ENCODE results near the gene PRDM5. TPM values are rescaled to one million over a fixed set of nuclear protein-coding genes. Genes with fewer than 3 reads are reported as not detected.

The PRDM5 gene
- total RNA-seq, 2 donors from 2014 or later, result 9.2 to 9.3 TPM

DNA sequence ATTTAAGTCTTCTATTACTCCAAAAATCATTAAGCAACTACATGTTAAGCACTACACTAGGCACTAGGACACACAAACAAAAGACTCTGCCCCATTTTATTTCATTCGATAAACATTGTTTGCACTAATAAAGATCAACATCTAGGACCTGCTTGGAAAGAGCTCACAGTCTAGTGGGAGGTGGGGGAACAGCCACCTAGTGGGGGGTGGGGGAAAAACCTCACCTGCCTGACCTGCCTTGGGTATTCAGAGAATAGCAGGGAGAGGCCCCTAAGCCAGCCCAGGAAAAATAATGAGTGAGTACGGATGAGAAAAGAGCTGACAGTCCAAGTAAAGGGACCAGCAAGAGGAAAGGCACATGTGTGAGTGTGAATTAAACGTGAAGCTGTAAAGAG, 52.2 kb downstream of the PRDM5 start:
- intact Hi-C loops (cut with DNase I), result no loop called here
- peak overlapping the region; percentile 32 for H3K27ac ChIP-seq

DNA sequence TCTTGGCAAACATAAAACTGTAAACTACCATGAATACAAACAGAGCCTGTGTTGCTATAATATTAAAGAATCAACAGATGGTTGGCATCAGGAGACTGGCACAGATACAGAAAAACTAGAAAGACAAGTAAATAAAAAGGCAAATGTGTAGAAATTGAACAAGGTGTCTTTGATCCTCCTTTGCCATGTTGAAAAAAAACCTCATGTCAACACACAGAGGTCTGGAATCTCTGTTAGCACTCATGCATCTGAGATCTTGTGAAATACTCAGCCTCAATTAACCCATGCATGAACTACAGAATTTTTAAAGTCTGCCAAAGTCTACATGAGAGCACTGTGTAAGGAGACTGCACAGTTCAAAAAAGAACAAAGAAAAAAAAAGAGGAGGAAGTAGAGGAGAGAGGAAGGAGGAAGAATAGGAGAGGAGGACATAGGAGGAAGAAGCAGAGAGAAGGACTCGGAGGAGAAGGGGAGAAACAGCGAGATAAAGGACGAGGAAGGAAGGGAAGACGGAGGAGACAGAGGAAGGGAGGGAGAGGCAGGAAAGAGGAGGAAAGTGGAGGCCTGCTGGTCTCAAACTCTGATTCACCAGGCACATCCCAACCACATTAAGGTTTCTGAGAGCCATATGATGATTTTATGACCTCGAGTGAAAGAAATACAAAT, 52.8 kb downstream of the PRDM5 start:
- intact Hi-C loops (cut with DNase I), result no loop called here
- peak overlapping the region; percentile 32 for H3K27ac ChIP-seq
- H3K36me3 ChIP-seq, result no peaks in the 10 kb centered on the region
- TF ChIP-seq, protein P1, sequence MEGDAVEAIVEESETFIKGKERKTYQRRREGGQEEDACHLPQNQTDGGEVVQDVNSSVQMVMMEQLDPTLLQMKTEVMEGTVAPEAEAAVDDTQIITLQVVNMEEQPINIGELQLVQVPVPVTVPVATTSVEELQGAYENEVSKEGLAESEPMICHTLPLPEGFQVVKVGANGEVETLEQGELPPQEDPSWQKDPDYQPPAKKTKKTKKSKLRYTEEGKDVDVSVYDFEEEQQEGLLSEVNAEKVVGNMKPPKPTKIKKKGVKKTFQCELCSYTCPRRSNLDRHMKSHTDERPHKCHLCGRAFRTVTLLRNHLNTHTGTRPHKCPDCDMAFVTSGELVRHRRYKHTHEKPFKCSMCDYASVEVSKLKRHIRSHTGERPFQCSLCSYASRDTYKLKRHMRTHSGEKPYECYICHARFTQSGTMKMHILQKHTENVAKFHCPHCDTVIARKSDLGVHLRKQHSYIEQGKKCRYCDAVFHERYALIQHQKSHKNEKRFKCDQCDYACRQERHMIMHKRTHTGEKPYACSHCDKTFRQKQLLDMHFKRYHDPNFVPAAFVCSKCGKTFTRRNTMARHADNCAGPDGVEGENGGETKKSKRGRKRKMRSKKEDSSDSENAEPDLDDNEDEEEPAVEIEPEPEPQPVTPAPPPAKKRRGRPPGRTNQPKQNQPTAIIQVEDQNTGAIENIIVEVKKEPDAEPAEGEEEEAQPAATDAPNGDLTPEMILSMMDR (IDR thresholded peaks at IDR 0.05), result no peak
- H3K9me3 ChIP-seq, result no peaks in the 10 kb centered on the region
- no peak for DNase-seq
- H3K4me3 ChIP-seq, result no peak overlapping the region
- H3K27me3 ChIP-seq, result no peaks in the 10 kb centered on the region
- peak overlapping the region in 1 of 2 donors; percentile 9 for H3K9ac ChIP-seq (ENCODE audit: low read depth in 2 of 2, low read length in 2 of 2)
- H3K4me1 ChIP-seq, result no peaks in the 10 kb centered on the region

More for the DNA sequence above, 52.2 kb downstream of the PRDM5 start:
- no peaks in the 10 kb centered on the region for H3K27me3 ChIP-seq
- peak; percentile 35 for DNase-seq
- H3K4me1 ChIP-seq, result no peaks in the 10 kb centered on the region
- no peak overlapping the region for H3K4me3 ChIP-seq
- H3K9ac ChIP-seq (ENCODE audit: low read depth in 2 of 2, low read length in 2 of 2), result peak overlapping the region in 1 of 2 donors; percentile 9
- TF ChIP-seq, protein P1 (IDR thresholded peaks at IDR 0.05), result no peak
- no peaks in the 10 kb centered on the region for H3K9me3 ChIP-seq
- no peaks in the 10 kb centered on the region for H3K36me3 ChIP-seq

DNA sequence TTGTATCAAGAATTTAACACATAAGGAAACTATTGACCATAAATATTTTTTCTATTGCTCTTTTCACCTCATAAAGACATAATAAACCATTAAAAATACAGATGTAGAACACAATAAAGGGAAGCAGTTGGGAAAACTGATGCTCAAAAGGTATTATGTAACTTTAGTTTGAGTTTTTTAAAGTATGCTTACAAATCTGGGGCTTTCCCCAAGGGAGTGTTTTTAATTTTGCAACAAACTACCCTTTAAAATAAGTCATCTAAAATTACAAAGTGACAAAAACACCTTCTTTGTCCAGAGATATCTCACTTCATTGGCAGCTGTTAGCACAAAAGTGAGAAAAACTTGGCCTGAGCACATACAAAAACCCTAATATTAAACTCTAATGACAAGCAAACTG, 55.0 kb downstream of the PRDM5 start:
- Histone ChIP-seq H3K27me3 (no peaks in the 10 kb centered on the region), H3K4me3 (no peak overlapping the region), H3K9ac (ENCODE audit: low read depth in 2 of 2, low read length in 2 of 2) (no peak overlapping the region), H3K27ac (no peak overlapping the region), H3K36me3 (no peaks in the 10 kb centered on the region), H3K9me3 (no peaks in the 10 kb centered on the region), H3K4me1 (no peaks in the 10 kb centered on the region)
- intact Hi-C loops (cut with DNase I), result no loop called here
- DNase-seq, result no peak
- TF ChIP-seq, protein P1 (IDR thresholded peaks at IDR 0.05), result no peak

DNA sequence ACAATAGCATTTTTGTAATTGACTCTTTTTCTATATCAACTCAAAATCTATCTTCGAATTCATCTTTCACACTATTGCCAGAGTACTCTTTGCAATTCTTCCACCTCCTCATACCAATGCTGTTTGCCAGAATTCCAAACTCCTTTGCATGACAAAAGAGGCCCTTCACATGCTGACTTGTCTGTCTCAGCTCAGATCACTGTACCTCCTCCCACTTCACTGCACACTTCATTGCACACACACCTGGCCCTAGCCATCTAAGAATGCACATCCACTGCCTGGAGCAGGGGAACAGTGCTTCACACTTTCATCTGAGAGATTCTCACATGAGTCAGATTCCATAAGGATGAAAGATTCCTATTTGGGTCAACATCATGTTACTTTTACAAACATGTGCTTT, 56.5 kb downstream of the PRDM5 start:
- TF ChIP-seq, protein P1 (IDR thresholded peaks at IDR 0.05), result no peak
- intact Hi-C loops (cut with DNase I), result no loop called here
- no peaks in the 10 kb centered on the region for H3K36me3 ChIP-seq
- H3K27me3 ChIP-seq, result no peaks in the 10 kb centered on the region
- H3K4me1 ChIP-seq, result no peaks in the 10 kb centered on the region
- no peak for DNase-seq
- no peak overlapping the region for H3K4me3 ChIP-seq
- no peaks in the 10 kb centered on the region for H3K9me3 ChIP-seq
- no peak overlapping the region for H3K27ac ChIP-seq
- H3K9ac ChIP-seq (ENCODE audit: low read depth in 2 of 2, low read length in 2 of 2), result no peak overlapping the region

DNA sequence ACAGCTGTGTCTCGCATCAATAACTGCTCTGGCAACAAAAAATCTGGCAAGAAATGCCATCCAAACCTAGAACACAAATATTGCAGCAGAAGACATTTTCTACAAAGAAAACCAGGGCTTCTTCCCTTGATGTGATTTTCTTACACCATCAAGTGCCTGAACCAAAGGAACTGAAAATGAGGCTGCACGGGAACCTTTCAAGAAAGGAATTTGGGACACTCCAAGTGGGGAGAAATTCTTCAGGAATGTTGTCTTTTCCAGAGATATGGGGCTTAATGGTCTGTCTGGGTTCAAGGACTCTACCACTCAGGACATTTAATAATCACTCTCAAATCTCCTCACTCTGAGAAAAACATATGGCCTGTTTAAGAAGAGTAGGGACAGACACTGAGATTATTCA, 57.6 kb downstream of the PRDM5 start:
- Histone ChIP-seq H3K4me1 (no peaks in the 10 kb centered on the region), H3K27ac (no peak overlapping the region), H3K36me3 (no peaks in the 10 kb centered on the region), H3K9me3 (no peaks in the 10 kb centered on the region), H3K27me3 (no peaks in the 10 kb centered on the region), H3K9ac (ENCODE audit: low read depth in 2 of 2, low read length in 2 of 2) (no peak overlapping the region), H3K4me3 (no peak overlapping the region)
- intact Hi-C loops (cut with DNase I), result no loop called here
- DNase-seq, result no peak
- TF ChIP-seq, protein P1 (IDR thresholded peaks at IDR 0.05), result no peak
